HS-27A (cell line): ENCODE measurements around the gene OPCML.

ENCODE experiments used
- DNase-seq: peaks from one replicate; pipeline ENCODE4 v3.0.0-alpha.2; 2012; ENCODE audit warnings: low read depth, missing footprints

Gene OPCML

GRCh38 chr11:133531971-133532651 lies at the start of gene OPCML:
Gene OPCML (minus strand): TSS chr11:133532501.
- DNase-seq, result no peak

GRCh38 chr11:133581091-133581490 lies 48.8 kb upstream of the OPCML start:
- no peak for DNase-seq

- DNase-seq, result no peak
These were observed 47.1 kb upstream of the OPCML start for GRCh38 chr11:133579165-133580031.

GRCh38 chr11:133577403-133577802 lies 45.1 kb upstream of the OPCML start:
- no peak for DNase-seq

- no peak for DNase-seq
These were observed 44.0 kb upstream of the OPCML start for GRCh38 chr11:133576351-133576750.

DNA sequence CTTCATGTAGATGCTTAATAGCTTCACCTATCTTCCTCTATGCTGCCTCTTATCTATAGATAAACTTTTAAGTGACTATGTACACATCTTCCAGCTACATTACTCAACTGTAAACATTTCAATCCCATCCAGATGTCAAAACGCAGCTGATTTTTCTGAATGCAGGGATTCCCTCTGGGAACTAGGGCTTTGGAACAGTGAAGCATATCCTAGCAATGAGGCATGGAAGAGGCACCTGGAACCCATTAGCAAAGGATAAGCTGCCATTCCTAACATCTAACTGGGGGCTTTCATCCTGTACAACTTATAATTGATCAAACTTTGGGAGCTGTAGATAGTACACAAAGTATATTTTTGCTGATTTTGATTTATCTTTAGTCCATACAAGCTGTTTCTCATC lies 40.8 kb upstream of the OPCML start:
- DNase-seq, result no peak

DNA sequence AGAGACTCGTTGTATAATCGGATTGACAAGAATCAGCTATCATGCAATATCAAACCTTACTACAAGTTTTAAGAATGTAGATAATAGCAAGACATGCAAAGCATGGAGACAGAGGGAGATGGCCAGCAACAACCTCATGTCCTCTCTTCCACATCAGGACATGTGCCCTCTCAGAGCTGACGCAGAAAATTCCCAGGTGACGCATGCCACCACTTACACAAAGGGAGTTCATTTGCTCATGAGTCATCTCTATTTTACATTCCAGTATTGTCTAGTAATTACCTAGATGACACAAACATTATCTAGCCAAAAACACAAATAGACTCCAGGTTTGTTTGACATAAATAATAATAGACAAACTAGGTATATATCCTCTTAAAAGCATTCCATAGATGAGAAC lies 38.1 kb upstream of the OPCML start:
- DNase-seq, result no peak

GRCh38 chr11:133563505-133564025 lies 31.3 kb upstream of the OPCML start:
- no peak for DNase-seq

DNA sequence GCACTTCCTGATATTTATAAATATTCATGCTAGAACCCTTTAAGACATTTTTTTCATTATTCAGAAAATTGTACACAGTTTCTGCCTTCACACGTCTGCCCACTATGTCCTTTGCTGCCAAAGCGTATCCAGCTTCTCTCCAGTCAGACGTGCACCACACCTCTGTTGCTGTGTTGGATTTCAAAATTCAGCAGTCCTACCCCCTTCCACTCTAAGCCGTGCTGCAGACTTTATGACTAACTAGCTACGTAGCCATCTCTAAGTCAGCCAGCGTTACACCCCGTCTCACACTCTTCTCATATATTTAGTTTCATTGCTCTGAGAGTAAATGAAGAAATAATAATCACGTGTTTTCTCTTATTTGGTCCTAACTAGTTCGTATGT lies 28.2 kb upstream of the OPCML start:
- DNase-seq, result no peak

DNA sequence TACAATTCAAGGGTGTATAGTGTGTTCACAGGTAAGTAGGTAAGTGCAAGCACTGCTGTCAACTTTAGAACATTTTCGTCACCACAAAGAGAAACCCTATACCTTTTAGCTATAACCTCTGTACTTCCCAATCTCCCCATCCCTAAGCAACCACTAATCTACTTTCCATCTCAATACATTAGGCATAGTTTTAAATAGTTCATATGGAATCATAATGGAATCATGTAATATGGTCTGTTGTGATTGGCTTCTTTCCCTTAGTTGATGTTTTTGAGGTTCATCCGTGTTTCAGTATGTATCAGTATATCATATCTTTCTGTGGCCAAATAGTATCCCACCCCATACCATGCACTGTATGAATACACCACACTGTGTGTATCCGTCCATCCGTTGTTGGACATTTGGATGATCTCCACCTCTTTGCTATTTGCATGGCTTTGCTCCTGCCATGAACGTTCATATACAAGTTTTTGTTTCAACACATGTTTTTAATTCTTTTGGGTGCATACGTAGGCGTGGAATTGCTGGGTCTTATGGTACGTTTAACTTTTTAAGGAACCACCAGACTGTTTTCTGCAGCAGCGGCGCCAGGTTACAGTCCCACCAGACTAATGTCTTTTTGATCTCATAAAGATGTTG lies 27.7 kb upstream of the OPCML start:
- no peak for DNase-seq

- DNase-seq, result no peak
These were observed 27.1 kb upstream of the OPCML start for GRCh38 chr11:133559382-133559781.

- no peak for DNase-seq
These were observed 22.7 kb upstream of the OPCML start for GRCh38 chr11:133555034-133555433.

GRCh38 chr11:133553885-133554740 lies 21.8 kb upstream of the OPCML start:
- DNase-seq, result no peak

GRCh38 chr11:133552938-133553337 lies 20.6 kb upstream of the OPCML start:
- DNase-seq, result no peak

- no peak for DNase-seq
These were observed 18.8 kb upstream of the OPCML start for GRCh38 chr11:133551064-133551463.

DNA sequence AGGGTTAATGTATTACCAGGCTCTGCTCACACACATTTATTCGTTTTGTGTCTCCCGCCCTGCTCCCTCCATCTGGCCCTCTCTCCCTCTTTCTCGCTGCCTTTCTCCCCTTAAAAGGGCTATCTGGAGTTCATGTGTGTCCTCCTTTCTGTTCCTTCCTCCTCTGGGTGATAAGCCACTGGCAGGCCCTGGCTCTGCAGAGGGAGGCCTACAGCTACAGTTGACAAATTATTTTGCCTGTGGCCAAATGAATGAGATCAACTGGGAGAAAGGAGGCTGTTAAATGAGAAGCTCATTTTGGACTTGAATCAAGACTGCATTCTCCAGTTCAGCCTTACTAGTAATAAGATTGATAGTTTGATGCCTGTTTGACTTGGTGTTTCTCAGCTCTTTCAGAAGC lies 17.5 kb upstream of the OPCML start:
- no peak for DNase-seq

GRCh38 chr11:133548641-133549040 lies 16.3 kb upstream of the OPCML start:
- no peak for DNase-seq

- DNase-seq, result no peak
These were observed 15.7 kb upstream of the OPCML start for GRCh38 chr11:133547808-133548494.

- DNase-seq, result no peak
These were observed 13.0 kb upstream of the OPCML start for GRCh38 chr11:133545199-133545803.

DNA sequence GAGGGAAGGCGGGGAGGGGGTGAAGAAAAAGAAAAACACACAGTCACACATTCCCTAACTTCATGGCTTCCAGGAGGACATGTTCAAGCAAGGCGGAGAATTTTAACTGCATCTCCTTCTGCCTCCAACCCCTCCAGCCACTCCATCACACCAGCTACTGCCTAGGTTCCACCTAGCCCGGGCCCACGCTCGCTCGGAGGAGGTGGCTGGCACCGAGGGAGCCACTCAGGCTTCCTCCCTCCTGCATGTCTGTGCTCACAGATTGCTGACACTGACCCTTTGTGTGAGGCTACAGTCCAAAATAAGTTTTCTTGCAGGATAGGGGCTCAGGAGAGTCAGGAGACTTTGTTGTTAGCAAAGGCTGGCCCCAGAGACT lies 9.4 kb upstream of the OPCML start:
- no peak for DNase-seq
